OCI-LY3 (cell line): Measurements from ENCODE around the gene ASAP2.

Source experiments
- H2AFZ ChIP-seq: fragments of 200-600, 300-600 bp; shearing (Covaris generic); 2 replicates; pipeline ENCODE4 v1.6.0; 2014; ENCODE audit warnings: antibody characterized with exemption, low read depth, low read length
- H3K27ac ChIP-seq: fragments of 200-600, 300-600 bp; sonication (generic); 2 replicates; pipeline ENCODE4 v1.5.1; 2014; ENCODE audit warnings: mild to moderate bottlenecking, low read length, moderate library complexity, mixed read lengths
- H3K27me3 ChIP-seq: fragments of 200-600, 300-600 bp; sonication (generic); 2 replicates; pipeline ENCODE4 v1.6.1; 2014; ENCODE audit warnings: low read depth, low read length, mixed read lengths
- H3K36me3 ChIP-seq: fragments of 200-600, 300-600 bp; sonication (generic); replicated peaks from 2 replicates; pipeline ENCODE3; 2014; ENCODE audit warnings: low read depth, low read length, mixed read lengths
- H3K4me1 ChIP-seq: fragments of 300-600, 200-600 bp; sonication (generic); 2 replicates; pipeline ENCODE4 v1.6.1; 2014; ENCODE audit warnings: low read length, mixed read lengths
- H3K4me2 ChIP-seq: fragments of 200-600, 300-600 bp; sonication (generic); 2 replicates; pipeline ENCODE4 v1.6.1; 2014; ENCODE audit warnings: low read length, mixed read lengths
- H3K4me3 ChIP-seq: fragments of 300-600, 200-600 bp; sonication (generic); 2 replicates; pipeline ENCODE4 v1.5.1; 2014; ENCODE audit warnings: antibody characterized with exemption, mild to moderate bottlenecking, low read length, moderate library complexity
- H3K79me2 ChIP-seq: fragments of 300-600, 200-600 bp; shearing (Covaris generic); 2 replicates; pipeline ENCODE4 v1.6.1; 2014; ENCODE audit warnings: mild to moderate bottlenecking, low read length, mixed read lengths
- H3K9ac ChIP-seq: fragments of 300-600, 200-600 bp; shearing (Covaris generic); 2 replicates; pipeline ENCODE4 v1.6.0; 2014; ENCODE audit warnings: mild to moderate bottlenecking, low read length, moderate library complexity
- H3K9me3 ChIP-seq: fragments of 200-600, 300-600 bp; shearing (Covaris generic); 2 replicates; pipeline ENCODE4 v1.6.1; 2014; ENCODE audit warnings: low read length, mixed read lengths; ENCODE audit not compliant: insufficient read depth
- H4K20me1 ChIP-seq: fragments of 200-600, 300-600 bp; sonication (generic); 2 replicates; pipeline ENCODE4 v1.6.1; 2016; ENCODE audit warnings: low read length, mixed read lengths; ENCODE audit not compliant: insufficient read depth
- EZH2phosphoT487 ChIP-seq: fragments of 200-600 bp; shearing (Covaris generic); IDR thresholded peaks from 2 replicates; pipeline ENCODE4 v1.6.1; 2018; ENCODE audit warnings: antibody characterized with exemption, mixed run types, low read depth
- TF ChIP-seq, protein P1 (sequence below): fragments of 200-600, 300-600 bp; sonication (generic); IDR thresholded peaks from 2 replicates; pipeline ENCODE4 v1.5.1; 2014; ENCODE audit warnings: antibody characterized with exemption, low read length, low read depth

ASAP2 gene

GRCh38 chr2:9288681-9289338 lies 82.2 kb downstream of the ASAP2 start:
- H3K36me3 ChIP-seq = no peaks in the 10 kb centered on the region
- TF ChIP-seq, protein P1, sequence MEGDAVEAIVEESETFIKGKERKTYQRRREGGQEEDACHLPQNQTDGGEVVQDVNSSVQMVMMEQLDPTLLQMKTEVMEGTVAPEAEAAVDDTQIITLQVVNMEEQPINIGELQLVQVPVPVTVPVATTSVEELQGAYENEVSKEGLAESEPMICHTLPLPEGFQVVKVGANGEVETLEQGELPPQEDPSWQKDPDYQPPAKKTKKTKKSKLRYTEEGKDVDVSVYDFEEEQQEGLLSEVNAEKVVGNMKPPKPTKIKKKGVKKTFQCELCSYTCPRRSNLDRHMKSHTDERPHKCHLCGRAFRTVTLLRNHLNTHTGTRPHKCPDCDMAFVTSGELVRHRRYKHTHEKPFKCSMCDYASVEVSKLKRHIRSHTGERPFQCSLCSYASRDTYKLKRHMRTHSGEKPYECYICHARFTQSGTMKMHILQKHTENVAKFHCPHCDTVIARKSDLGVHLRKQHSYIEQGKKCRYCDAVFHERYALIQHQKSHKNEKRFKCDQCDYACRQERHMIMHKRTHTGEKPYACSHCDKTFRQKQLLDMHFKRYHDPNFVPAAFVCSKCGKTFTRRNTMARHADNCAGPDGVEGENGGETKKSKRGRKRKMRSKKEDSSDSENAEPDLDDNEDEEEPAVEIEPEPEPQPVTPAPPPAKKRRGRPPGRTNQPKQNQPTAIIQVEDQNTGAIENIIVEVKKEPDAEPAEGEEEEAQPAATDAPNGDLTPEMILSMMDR = no peak
- TF ChIP-seq EZH2phosphoT487 = no peak
- H3K9ac ChIP-seq = no peak overlapping the region
- no peak overlapping the region for H3K4me2 ChIP-seq
- no peaks in the 10 kb centered on the region for H3K4me1 ChIP-seq
- no peak overlapping the region for H2AFZ ChIP-seq
- H3K9me3 ChIP-seq = no peaks in the 10 kb centered on the region
- no peaks in the 10 kb centered on the region for H4K20me1 ChIP-seq
- H3K27me3 ChIP-seq = peaks cover 35% of the 10 kb centered on the region
- H3K4me3 ChIP-seq = no peak overlapping the region
- no peaks in the 10 kb centered on the region for H3K79me2 ChIP-seq
- no peak overlapping the region for H3K27ac ChIP-seq

DNA sequence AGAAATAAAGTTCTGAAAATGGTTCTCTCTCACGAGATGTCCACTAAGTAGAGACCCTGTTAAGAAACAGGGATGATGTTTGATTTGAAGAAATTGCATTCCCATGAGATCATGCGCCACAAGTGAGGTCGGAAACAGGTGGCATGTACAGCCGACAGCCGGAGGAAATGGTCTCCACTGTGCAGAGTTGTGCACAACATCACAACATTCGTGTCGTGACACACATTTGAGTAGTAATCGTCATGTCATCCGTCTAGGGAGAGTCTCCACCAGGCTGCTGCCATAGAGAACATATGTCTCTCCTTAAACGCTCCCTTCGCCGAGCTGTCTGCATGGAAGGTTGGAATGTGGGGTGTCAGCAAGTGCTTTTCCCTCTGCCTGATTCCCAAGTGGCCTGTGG lies 84.7 kb downstream of the ASAP2 start:
- no peak overlapping the region for H3K9ac ChIP-seq
- H3K4me2 ChIP-seq = no peak overlapping the region
- no peaks in the 10 kb centered on the region for H3K79me2 ChIP-seq
- H3K36me3 ChIP-seq = no peaks in the 10 kb centered on the region
- H3K27ac ChIP-seq = no peak overlapping the region
- H2AFZ ChIP-seq = no peak overlapping the region
- no peaks in the 10 kb centered on the region for H3K9me3 ChIP-seq
- no peak for TF ChIP-seq EZH2phosphoT487
- TF ChIP-seq, protein P1 = no peak
- no peaks in the 10 kb centered on the region for H4K20me1 ChIP-seq
- no peaks in the 10 kb centered on the region for H3K4me1 ChIP-seq
- H3K27me3 ChIP-seq = peaks cover 34% of the 10 kb centered on the region
- H3K4me3 ChIP-seq = no peak overlapping the region

- TF ChIP-seq EZH2phosphoT487 = no peak
- TF ChIP-seq, protein P1 = no peak
- H3K27ac ChIP-seq = no peak overlapping the region
These were observed 85.3 kb downstream of the ASAP2 start for GRCh38 chr2:9291866-9292265.

DNA sequence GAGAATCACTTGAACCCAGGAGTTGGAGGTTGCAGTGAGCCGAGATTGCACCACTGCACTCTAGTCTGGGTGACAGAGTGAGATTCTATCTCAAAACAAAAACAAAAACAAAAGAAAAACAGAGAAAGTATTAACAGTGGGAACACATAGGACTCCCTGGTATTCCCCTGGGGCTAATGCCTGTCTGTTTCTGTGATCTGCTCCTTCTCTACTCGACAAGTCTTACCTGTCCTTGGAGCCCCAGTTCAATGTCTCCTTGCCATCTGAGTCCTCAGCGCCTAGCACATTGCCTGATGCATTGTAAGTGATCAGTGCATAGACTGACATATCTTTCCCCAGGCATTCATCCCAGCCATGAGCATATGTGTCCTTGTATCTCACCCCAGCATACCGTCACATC lies 85.8 kb downstream of the ASAP2 start:
- Histone ChIP-seq H4K20me1 (no peaks in the 10 kb centered on the region), H3K27me3 (peaks cover 34% of the 10 kb centered on the region), H3K9ac (no peak overlapping the region), H3K4me1 (no peaks in the 10 kb centered on the region), H3K79me2 (no peaks in the 10 kb centered on the region), H3K9me3 (no peaks in the 10 kb centered on the region), H3K27ac (no peak overlapping the region), H3K36me3 (no peaks in the 10 kb centered on the region), H3K4me2 (no peak overlapping the region), H3K4me3 (no peak overlapping the region), H2AFZ (no peak overlapping the region)
- TF ChIP-seq, protein P1 = no peak
- TF ChIP-seq EZH2phosphoT487 = no peak

More at GRCh38 chr2:9291866-9292265, 85.3 kb downstream of the ASAP2 start:
- Histone ChIP-seq H3K27me3 (peaks cover 34% of the 10 kb centered on the region), H3K9ac (no peak overlapping the region), H3K79me2 (no peaks in the 10 kb centered on the region), H4K20me1 (no peaks in the 10 kb centered on the region), H3K36me3 (no peaks in the 10 kb centered on the region), H2AFZ (no peak overlapping the region), H3K4me1 (no peaks in the 10 kb centered on the region), H3K4me3 (no peak overlapping the region), H3K4me2 (no peak overlapping the region), H3K9me3 (no peaks in the 10 kb centered on the region)
